ENCODE results near the gene ALAS1.
A peak's percentile ranks its signal among the peaks of the same experiment; 100 is the strongest.

The ALAS1 gene

GRCh38 chr3:52248165-52248541 is 50.2 kb downstream of the ALAS1 start:
- H3K27me3 ChIP-seq (replicated peaks; ENCODE audit: control insufficient read depth, insufficient read depth, low read length, poor library complexity, severe bottlenecking): no peaks in the 10 kb centered on the region
- no peaks in the 10 kb centered on the region for H3K9me3 ChIP-seq (ENCODE audit: control insufficient read depth, low read length)
- DNase-seq: no peak
- peaks cover 77% of the 10 kb centered on the region for H3K4me1 ChIP-seq (ENCODE audit: control insufficient read depth, insufficient read depth, low read length, poor library complexity, severe bottlenecking)
- peaks cover 22% of the 10 kb centered on the region for H3K36me3 ChIP-seq (ENCODE audit: control insufficient read depth, insufficient read depth, low read length)
- peak overlapping the region; percentile 45 for H3K27ac ChIP-seq (ENCODE audit: insufficient read depth, low read length, poor library complexity, severe bottlenecking)
- H3K4me3 ChIP-seq (ENCODE audit: insufficient read depth, low read depth, low read length, poor library complexity, severe bottlenecking): no peak overlapping the region

DNA sequence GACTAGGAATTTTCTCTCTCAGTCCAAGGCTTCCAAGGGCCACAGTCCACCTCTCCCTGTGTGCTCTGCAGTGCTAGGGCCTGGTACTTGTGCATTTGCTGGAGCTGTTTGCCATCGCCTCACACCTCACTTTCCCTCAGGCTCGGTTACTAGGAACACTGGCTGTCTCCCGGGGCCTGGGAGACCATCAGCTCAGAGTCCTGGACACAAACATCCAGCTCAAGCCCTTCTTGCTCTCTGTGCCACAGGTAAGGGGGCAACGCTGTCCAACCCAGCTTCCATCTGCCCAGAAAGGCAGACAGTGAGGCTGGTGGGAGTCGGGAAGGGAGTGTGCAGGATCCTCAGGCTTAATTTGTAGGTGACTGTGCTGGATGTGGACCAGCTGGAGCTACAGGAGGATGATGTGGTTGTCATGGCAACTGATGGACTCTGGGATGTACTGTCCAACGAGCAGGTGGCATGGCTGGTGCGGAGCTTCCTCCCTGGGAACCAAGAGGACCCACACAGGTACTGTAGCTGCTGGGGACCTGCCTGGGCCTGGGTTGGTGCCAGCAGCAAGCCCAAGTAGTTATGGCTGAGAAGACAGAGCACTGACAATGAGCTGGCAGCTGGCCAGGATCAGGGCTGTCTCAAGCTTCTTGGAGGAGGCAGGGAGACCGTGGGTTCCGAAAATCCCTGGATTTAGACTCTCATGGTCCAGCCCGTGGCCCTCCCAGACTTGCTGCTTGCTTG is 51.0 kb downstream of the ALAS1 start:
- DNase-seq: no peak
- no peaks in the 10 kb centered on the region for H3K27me3 ChIP-seq (replicated peaks; ENCODE audit: control insufficient read depth, insufficient read depth, low read length, poor library complexity, severe bottlenecking)
- H3K36me3 ChIP-seq (ENCODE audit: control insufficient read depth, insufficient read depth, low read length): peaks cover 22% of the 10 kb centered on the region
- H3K27ac ChIP-seq (ENCODE audit: insufficient read depth, low read length, poor library complexity, severe bottlenecking): peak overlapping the region; percentile 45
- peaks cover 81% of the 10 kb centered on the region for H3K4me1 ChIP-seq (ENCODE audit: control insufficient read depth, insufficient read depth, low read length, poor library complexity, severe bottlenecking)
- H3K4me3 ChIP-seq (ENCODE audit: insufficient read depth, low read depth, low read length, poor library complexity, severe bottlenecking): no peak overlapping the region
- H3K9me3 ChIP-seq (ENCODE audit: control insufficient read depth, low read length): no peaks in the 10 kb centered on the region

DNA sequence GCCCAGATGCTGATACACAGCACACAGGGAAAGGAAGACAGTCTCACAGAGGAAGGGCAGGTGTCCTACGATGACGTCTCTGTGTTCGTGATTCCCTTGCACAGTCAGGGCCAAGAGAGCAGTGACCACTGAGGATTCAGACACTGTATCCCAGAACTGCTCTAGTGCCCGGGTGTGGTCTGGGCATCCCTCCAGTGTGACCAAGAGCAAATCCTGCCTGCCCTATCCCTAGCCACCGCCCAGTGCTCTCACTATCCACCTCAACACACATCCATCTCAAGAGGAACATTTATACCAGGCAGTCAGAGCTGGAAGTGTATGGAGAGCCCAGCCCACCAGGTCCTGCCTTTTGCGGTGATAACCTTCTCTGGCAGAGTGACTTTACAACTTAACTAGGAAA is 51.7 kb downstream of the ALAS1 start:
- peaks cover 22% of the 10 kb centered on the region for H3K36me3 ChIP-seq (ENCODE audit: control insufficient read depth, insufficient read depth, low read length)
- peak overlapping the region; percentile 54 for H3K27ac ChIP-seq (ENCODE audit: insufficient read depth, low read length, poor library complexity, severe bottlenecking)
- no peaks in the 10 kb centered on the region for H3K9me3 ChIP-seq (ENCODE audit: control insufficient read depth, low read length)
- H3K4me1 ChIP-seq (ENCODE audit: control insufficient read depth, insufficient read depth, low read length, poor library complexity, severe bottlenecking): peaks cover 81% of the 10 kb centered on the region
- H3K4me3 ChIP-seq (ENCODE audit: insufficient read depth, low read depth, low read length, poor library complexity, severe bottlenecking): no peak overlapping the region
- DNase-seq: no peak
- H3K27me3 ChIP-seq (replicated peaks; ENCODE audit: control insufficient read depth, insufficient read depth, low read length, poor library complexity, severe bottlenecking): no peaks in the 10 kb centered on the region

DNA sequence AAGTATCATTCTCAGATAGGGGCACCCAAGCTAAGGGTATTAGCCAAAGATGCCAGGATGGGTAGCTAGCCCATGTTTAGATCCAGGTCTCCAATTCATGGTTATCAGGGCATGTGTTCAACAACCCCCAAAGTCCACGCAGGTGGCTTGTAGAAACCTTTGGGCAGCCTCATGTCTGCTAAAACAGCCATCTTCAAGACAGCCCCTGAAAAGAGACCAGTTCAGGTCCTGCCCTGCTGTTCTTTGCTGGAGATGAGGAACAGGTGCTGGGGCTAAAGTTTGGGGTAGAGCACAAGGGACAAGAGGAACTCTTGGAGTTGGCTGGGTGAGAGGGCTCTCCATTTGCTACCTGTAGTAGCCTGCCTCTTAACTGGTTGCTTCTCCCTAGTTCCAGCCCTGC is 52.2 kb downstream of the ALAS1 start:
- Histone ChIP-seq H3K9me3 (ENCODE audit: control insufficient read depth, low read length) (no peaks in the 10 kb centered on the region), H3K4me3 (ENCODE audit: insufficient read depth, low read depth, low read length, poor library complexity, severe bottlenecking) (no peak overlapping the region), H3K36me3 (ENCODE audit: control insufficient read depth, insufficient read depth, low read length) (peaks cover 25% of the 10 kb centered on the region), H3K27me3 (replicated peaks; ENCODE audit: control insufficient read depth, insufficient read depth, low read length, poor library complexity, severe bottlenecking) (no peaks in the 10 kb centered on the region), H3K4me1 (ENCODE audit: control insufficient read depth, insufficient read depth, low read length, poor library complexity, severe bottlenecking) (peaks cover 80% of the 10 kb centered on the region), H3K27ac (ENCODE audit: insufficient read depth, low read length, poor library complexity, severe bottlenecking) (peak overlapping the region; percentile 54)
- no peak for DNase-seq

DNA sequence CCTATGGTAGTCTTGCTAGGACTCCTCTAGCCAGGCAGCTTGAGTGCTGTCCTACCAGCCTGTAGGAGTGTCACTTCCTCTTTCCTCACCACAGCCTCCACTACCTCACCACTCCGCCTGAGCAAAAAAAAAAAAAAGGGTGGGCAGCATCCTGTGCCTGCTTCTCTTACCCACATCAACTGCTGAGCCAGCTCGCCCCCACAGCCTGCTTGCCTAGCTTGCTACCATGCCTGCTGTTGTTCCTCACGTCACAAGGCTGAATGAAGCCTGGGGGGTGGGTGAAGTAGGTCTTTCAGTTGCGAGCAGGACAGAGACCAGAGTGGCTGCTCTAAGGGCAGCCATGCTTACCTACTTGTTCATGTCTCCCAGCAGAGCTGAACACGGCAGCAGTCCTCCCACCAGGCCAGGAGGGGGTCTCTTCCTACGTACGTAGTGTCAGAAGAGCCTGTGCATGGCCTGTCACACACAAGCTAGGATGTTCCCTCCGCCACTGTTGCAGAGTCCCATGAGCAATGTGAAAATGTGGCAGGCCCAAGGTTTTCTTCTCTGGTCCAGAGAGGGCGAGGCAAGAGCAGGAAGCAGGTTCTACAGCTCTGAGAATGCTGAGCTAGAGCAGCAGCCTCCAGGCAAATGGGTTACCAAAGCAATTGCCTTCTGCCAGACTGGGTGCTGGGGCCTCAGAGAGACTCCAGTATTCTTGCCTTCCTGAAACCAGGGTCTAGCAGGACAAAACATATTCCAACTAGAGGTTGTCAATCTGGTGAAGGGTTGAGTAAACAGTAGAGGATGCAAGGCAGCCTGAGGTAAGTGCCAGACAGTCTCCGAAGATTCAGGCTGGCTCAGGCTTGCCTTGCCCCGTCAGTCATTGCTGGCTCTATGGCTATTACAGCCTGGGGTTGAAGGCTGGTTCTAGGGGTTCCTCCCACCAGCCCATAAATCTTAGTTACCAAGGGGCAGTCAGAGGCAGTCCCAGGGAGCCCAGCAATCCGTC is 55.6 kb downstream of the ALAS1 start:
- peak; percentile 74 to 85 (median 74) for DNase-seq
- Histone ChIP-seq H3K36me3 (ENCODE audit: control insufficient read depth, insufficient read depth, low read length) (peaks cover 52% of the 10 kb centered on the region), H3K27ac (ENCODE audit: insufficient read depth, low read length, poor library complexity, severe bottlenecking) (peak overlapping the region; percentile 85), H3K9me3 (ENCODE audit: control insufficient read depth, low read length) (no peaks in the 10 kb centered on the region), H3K4me3 (ENCODE audit: insufficient read depth, low read depth, low read length, poor library complexity, severe bottlenecking) (peak overlapping the region; percentile 29), H3K27me3 (replicated peaks; ENCODE audit: control insufficient read depth, insufficient read depth, low read length, poor library complexity, severe bottlenecking) (no peaks in the 10 kb centered on the region), H3K4me1 (ENCODE audit: control insufficient read depth, insufficient read depth, low read length, poor library complexity, severe bottlenecking) (peaks cover 63% of the 10 kb centered on the region)

- no peaks in the 10 kb centered on the region for H3K27me3 ChIP-seq (replicated peaks; ENCODE audit: control insufficient read depth, insufficient read depth, low read length, poor library complexity, severe bottlenecking)
- no peak overlapping the region for H3K4me3 ChIP-seq (ENCODE audit: insufficient read depth, low read depth, low read length, poor library complexity, severe bottlenecking)
- no peaks in the 10 kb centered on the region for H3K9me3 ChIP-seq (ENCODE audit: control insufficient read depth, low read length)
- no peak for DNase-seq
- peaks cover 54% of the 10 kb centered on the region for H3K4me1 ChIP-seq (ENCODE audit: control insufficient read depth, insufficient read depth, low read length, poor library complexity, severe bottlenecking)
- peak overlapping the region; percentile 85 for H3K27ac ChIP-seq (ENCODE audit: insufficient read depth, low read length, poor library complexity, severe bottlenecking)
- H3K36me3 ChIP-seq (ENCODE audit: control insufficient read depth, insufficient read depth, low read length): peaks cover 54% of the 10 kb centered on the region
These were observed 56.6 kb downstream of the ALAS1 start for GRCh38 chr3:52254608-52255007.

DNA sequence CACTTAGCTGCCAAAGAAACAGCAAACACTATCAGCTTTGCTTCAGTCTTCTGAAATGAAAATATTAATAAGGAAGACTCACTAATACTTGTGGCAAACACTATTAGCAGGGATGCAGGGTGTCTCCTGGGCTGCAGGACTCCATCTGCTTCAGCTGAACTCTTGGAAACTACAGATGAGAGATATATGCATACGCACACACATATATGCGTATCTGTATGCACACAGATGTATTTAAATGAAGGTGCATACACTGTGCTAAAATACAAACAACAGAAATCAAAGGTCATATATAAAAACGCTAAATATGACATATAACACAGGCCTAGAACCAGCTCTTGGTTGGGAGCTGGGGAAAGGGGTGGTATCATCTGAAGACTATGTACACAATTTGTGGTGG is 58.2 kb downstream of the ALAS1 start:
- DNase-seq: no peak
- Histone ChIP-seq H3K27ac (ENCODE audit: insufficient read depth, low read length, poor library complexity, severe bottlenecking) (peak overlapping the region; percentile 44), H3K36me3 (ENCODE audit: control insufficient read depth, insufficient read depth, low read length) (peaks cover 62% of the 10 kb centered on the region), H3K27me3 (replicated peaks; ENCODE audit: control insufficient read depth, insufficient read depth, low read length, poor library complexity, severe bottlenecking) (no peaks in the 10 kb centered on the region), H3K4me1 (ENCODE audit: control insufficient read depth, insufficient read depth, low read length, poor library complexity, severe bottlenecking) (peaks cover 46% of the 10 kb centered on the region), H3K9me3 (ENCODE audit: control insufficient read depth, low read length) (no peaks in the 10 kb centered on the region), H3K4me3 (ENCODE audit: insufficient read depth, low read depth, low read length, poor library complexity, severe bottlenecking) (no peak overlapping the region)

DNA sequence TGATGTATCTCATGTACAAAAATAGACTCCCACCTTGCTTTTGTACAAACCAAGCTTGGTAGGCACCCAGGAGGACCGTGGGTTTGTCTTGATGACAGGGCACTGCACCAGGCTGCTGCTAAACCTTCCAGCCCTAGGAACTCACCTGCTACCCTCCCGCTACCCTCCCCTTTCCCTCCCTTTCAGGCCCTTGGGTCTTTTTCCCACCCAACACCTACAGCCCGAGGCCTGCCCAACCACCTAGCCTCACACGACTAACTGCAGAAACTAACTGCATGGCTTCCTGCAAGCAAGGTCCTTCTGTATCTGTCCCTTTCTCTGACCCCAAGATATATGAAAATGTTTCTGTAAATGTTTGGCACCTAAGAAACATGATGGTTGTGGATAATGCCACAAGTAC is 58.7 kb downstream of the ALAS1 start:
- no peak for DNase-seq
- Histone ChIP-seq H3K4me3 (ENCODE audit: insufficient read depth, low read depth, low read length, poor library complexity, severe bottlenecking) (no peak overlapping the region), H3K27ac (ENCODE audit: insufficient read depth, low read length, poor library complexity, severe bottlenecking) (peak overlapping the region; percentile 38), H3K36me3 (ENCODE audit: control insufficient read depth, insufficient read depth, low read length) (peaks cover 60% of the 10 kb centered on the region), H3K9me3 (ENCODE audit: control insufficient read depth, low read length) (no peaks in the 10 kb centered on the region), H3K27me3 (replicated peaks; ENCODE audit: control insufficient read depth, insufficient read depth, low read length, poor library complexity, severe bottlenecking) (no peaks in the 10 kb centered on the region), H3K4me1 (ENCODE audit: control insufficient read depth, insufficient read depth, low read length, poor library complexity, severe bottlenecking) (peaks cover 50% of the 10 kb centered on the region)

- H3K36me3 ChIP-seq (ENCODE audit: control insufficient read depth, insufficient read depth, low read length): peaks cover 70% of the 10 kb centered on the region
- H3K4me3 ChIP-seq (ENCODE audit: insufficient read depth, low read depth, low read length, poor library complexity, severe bottlenecking): no peak overlapping the region
- DNase-seq: no peak
- peaks cover 50% of the 10 kb centered on the region for H3K4me1 ChIP-seq (ENCODE audit: control insufficient read depth, insufficient read depth, low read length, poor library complexity, severe bottlenecking)
- H3K9me3 ChIP-seq (ENCODE audit: control insufficient read depth, low read length): no peaks in the 10 kb centered on the region
- H3K27ac ChIP-seq (ENCODE audit: insufficient read depth, low read length, poor library complexity, severe bottlenecking): peak overlapping the region; percentile 40
- no peaks in the 10 kb centered on the region for H3K27me3 ChIP-seq (replicated peaks; ENCODE audit: control insufficient read depth, insufficient read depth, low read length, poor library complexity, severe bottlenecking)
These were observed 60.0 kb downstream of the ALAS1 start for GRCh38 chr3:52257911-52258310.

DNA sequence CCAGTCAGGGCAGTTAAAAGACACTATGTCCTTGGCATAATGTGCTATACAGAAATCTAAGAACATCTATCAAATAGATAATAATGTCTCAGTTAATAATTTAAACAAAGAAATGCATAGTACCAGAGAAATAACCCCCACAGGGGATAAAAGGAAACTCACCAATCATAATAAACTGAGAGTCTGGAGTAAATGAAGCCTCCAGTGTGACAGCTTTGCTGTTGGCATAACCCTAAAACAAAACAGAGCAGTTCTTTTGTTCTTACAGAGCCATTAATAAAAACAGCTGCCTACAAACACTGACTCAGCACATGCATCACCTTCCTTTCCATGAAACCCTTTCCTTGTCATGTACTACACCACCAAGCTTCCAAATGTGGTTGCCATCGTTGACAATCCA is 61.1 kb downstream of the ALAS1 start:
- Histone ChIP-seq H3K27me3 (replicated peaks; ENCODE audit: control insufficient read depth, insufficient read depth, low read length, poor library complexity, severe bottlenecking) (no peaks in the 10 kb centered on the region), H3K9me3 (ENCODE audit: control insufficient read depth, low read length) (no peaks in the 10 kb centered on the region), H3K36me3 (ENCODE audit: control insufficient read depth, insufficient read depth, low read length) (peaks cover 79% of the 10 kb centered on the region), H3K27ac (ENCODE audit: insufficient read depth, low read length, poor library complexity, severe bottlenecking) (peak overlapping the region; percentile 40), H3K4me3 (ENCODE audit: insufficient read depth, low read depth, low read length, poor library complexity, severe bottlenecking) (no peak overlapping the region), H3K4me1 (ENCODE audit: control insufficient read depth, insufficient read depth, low read length, poor library complexity, severe bottlenecking) (peaks cover 44% of the 10 kb centered on the region)
- DNase-seq: no peak

Data from effector memory CD4-positive, alpha-beta T cell (primary cell).